Fibroblast of pulmonary artery (primary cell): ENCODE measurements around the gene NEURL1.

Source experiments
- DNase-seq: peaks from one replicate; pipeline ENCODE4 v3.0.0-alpha.2; 2010; ENCODE audit warnings: low read depth
- H3K4me3 ChIP-seq: replicated peaks from 2 replicates; pipeline ENCODE4 v1.5.1; 2011; ENCODE audit warnings: low read depth, mild to moderate bottlenecking, control low read depth, low read length, moderate library complexity
- CTCF ChIP-seq: IDR thresholded peaks from 2 replicates; pipeline ENCODE4 v1.5.1; 2011; ENCODE audit warnings: mild to moderate bottlenecking, control low read depth, low read length, inconsistent platforms; ENCODE audit errors: missing control alignments

NEURL1 gene

DNA sequence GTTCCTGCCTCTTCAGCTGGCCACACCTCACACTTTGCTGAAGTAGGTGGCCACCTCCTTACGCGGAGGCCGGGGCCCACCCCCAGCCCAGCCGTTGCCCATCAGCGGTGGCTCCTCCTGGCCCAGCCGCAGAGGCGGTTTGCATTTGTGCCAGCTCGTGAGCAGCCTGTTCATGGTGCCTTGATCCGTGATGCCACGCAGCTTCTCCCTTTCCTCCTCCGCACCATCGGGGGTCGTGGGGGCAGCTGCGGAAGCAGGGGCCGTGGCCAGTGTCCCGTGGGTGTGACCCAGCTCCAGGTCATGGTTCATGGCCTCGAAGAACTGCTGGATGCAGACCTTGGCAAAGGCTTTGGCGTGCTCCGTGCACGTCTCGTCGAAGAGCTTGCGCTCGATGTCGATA is 38.3 kb upstream of the NEURL1 start:
- no peak for TF ChIP-seq CTCF
- no peak overlapping the region for H3K4me3 ChIP-seq
- no peak for DNase-seq

GRCh38 chr10:103456074-103456660 is 37.3 kb upstream of the NEURL1 start:
- DNase-seq = no peak
- TF ChIP-seq CTCF = no peak
- H3K4me3 ChIP-seq = no peak overlapping the region

GRCh38 chr10:103457176-103457712 is 36.3 kb upstream of the NEURL1 start:
- H3K4me3 ChIP-seq = no peak overlapping the region
- TF ChIP-seq CTCF = no peak
- no peak for DNase-seq

DNA sequence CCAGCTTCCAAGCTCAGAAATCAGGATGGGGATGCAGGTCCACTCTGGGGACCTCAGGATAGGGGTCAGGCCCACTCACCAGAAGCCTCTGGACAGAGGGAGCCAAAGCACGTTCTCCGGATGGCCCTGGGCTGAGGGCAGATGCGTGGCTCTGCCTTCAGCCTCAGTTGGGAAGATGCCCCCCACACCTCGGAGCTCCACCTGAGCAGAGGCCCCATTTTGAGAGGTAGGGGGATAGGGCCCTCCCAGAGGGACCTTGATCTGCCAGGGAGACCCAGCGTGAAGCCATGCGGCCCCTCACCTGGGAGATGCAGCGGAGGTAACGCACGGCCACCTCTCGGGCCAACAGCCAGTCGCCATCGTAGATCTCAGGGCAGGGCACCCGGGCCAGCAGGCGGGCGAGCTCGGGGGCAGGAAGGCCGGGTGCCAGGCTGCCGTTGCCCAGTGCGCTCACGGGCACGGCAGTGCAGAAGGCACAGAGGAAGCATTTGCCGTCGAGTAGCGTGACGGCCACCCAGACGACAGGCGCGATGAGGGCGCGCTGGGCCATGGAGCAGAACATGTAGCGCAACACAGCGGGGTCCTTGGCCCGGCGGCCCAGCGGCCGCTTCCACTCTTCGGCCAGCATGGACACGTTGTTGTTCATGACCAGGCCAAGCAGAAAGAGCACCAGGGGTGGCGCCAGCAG is 35.5 kb upstream of the NEURL1 start:
- no peak overlapping the region for H3K4me3 ChIP-seq
- DNase-seq = no peak

GRCh38 chr10:103458720-103459119 is 34.8 kb upstream of the NEURL1 start, which contains the start of gene CALHM1:
Gene CALHM1, minus strand, starts transcription at chr10:103458900. Its CDS starts 149 bp downstream, at chr10:103458751.
- DNase-seq = no peak
- TF ChIP-seq CTCF = no peak
- H3K4me3 ChIP-seq = no peak within 1 kb of the TSS

More for the DNA sequence above, 35.5 kb upstream of the NEURL1 start:
- TF ChIP-seq CTCF = no peak

DNA sequence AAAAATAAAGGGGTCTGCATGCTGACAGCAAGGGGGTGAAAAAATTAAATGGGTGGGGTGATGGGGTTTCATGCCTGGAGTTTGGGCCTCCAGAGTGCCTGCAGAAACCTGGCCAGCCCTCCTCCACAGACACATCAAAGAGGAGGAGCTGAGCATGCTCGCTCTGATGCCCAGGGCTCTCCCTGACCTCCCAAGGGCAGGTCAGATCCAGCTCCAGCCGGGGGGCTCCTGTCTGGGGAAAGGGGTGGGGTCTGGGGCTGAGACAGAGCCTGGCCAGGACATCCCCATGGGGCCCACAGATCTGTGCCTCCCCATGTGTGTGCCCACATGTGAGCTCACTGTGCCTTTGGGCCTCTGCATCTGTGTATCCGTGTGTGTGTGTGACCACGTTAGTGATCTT is 33.9 kb upstream of the NEURL1 start:
- H3K4me3 ChIP-seq = no peak overlapping the region
- DNase-seq = no peak
- no peak for TF ChIP-seq CTCF

- no peak overlapping the region for H3K4me3 ChIP-seq
- DNase-seq = peak; percentile 21
- TF ChIP-seq CTCF = no peak
Observed at GRCh38 chr10:103463499-103463898, 30.0 kb upstream of the NEURL1 start.
